GM18861 (cell line): ENCODE data around the gene MECP2.

ENCODE experiments used
- ATAC-seq: cut with Tn5 transposase; IDR thresholded peaks from one replicate; pipeline ENCODE4 v1.9.1; 2021; ENCODE audit not compliant: unreplicated experiment

The MECP2 gene

GRCh38 chrX:154064637-154065435 lies 32.7 kb downstream of the MECP2 start:
- ATAC-seq, result no peak

- no peak for ATAC-seq
Measured at GRCh38 chrX:154063234-154063633, 34.3 kb downstream of the MECP2 start.

GRCh38 chrX:154061801-154062200 lies 35.7 kb downstream of the MECP2 start:
- no peak for ATAC-seq

- ATAC-seq, result no peak
Measured at GRCh38 chrX:154059729-154060245, 37.7 kb downstream of the MECP2 start.

- no peak for ATAC-seq
Measured at GRCh38 chrX:154059231-154059630, 38.3 kb downstream of the MECP2 start.

GRCh38 chrX:154058214-154058997 lies 39.1 kb downstream of the MECP2 start:
- ATAC-seq, result no peak

GRCh38 chrX:154057791-154058190 lies 39.7 kb downstream of the MECP2 start:
- no peak for ATAC-seq

- ATAC-seq, result no peak
Measured at GRCh38 chrX:154056770-154057241, 40.7 kb downstream of the MECP2 start.

GRCh38 chrX:154051201-154051810 lies 46.2 kb downstream of the MECP2 start:
- no peak for ATAC-seq

GRCh38 chrX:154050113-154050495 lies 47.4 kb downstream of the MECP2 start:
- no peak for ATAC-seq

GRCh38 chrX:154049209-154050112 lies 48.1 kb downstream of the MECP2 start:
- no peak for ATAC-seq

GRCh38 chrX:154048398-154048797 lies 49.1 kb downstream of the MECP2 start:
- ATAC-seq, result no peak

- no peak for ATAC-seq
Measured at GRCh38 chrX:154046940-154047610, 50.4 kb downstream of the MECP2 start.

GRCh38 chrX:154046031-154046781 lies 51.3 kb downstream of the MECP2 start:
- ATAC-seq, result no peak

GRCh38 chrX:154044091-154044490 lies 53.4 kb downstream of the MECP2 start:
- ATAC-seq, result no peak

- ATAC-seq, result no peak
Measured at GRCh38 chrX:154043003-154043763, 54.3 kb downstream of the MECP2 start.

GRCh38 chrX:154040863-154041262 lies 56.7 kb downstream of the MECP2 start:
- ATAC-seq, result no peak

- no peak for ATAC-seq
Measured at GRCh38 chrX:154040307-154040756, 57.2 kb downstream of the MECP2 start.
